SK-N-SH (cell line): ENCODE results near the gene CARM1. TPM values are rescaled to one million over a fixed set of nuclear protein-coding genes. Genes with fewer than 3 reads are reported as not detected.
A peak's percentile ranks its signal among the peaks of the same experiment; 100 is the strongest.

ENCODE experiments used
- CTCF ChIA-PET: fragments of 300-600, 350-600 bp; formaldehyde crosslinking; extraction: SDS; loops from one replicate; lab custom pipeline; 2021; lab: Yijun Ruan, JAX
- POLR2A ChIA-PET: fragments of 350-600 bp; sonication (Branson Sonifier 250); formaldehyde crosslinking; extraction: SDS; loops from one replicate; lab custom pipeline; 2020; ENCODE audit warnings: antibody characterized with exemption, inconsistent platforms; lab: Yijun Ruan, JAX
- DNase-seq: peaks from one replicate; pipeline ENCODE4 v3.0.0; 2012
- H2AFZ ChIP-seq: fragments of 200-600 bp; sonication (generic); 2 replicates; pipeline ENCODE4 v1.8.1; 2016; ENCODE audit warnings: antibody characterized with exemption, mild to moderate bottlenecking, low read depth
- H3F3A ChIP-seq: fragments of 200-600 bp; sonication (generic); replicated peaks from 2 replicates; pipeline ENCODE3; 2016; ENCODE audit warnings: antibody characterized with exemption, mild to moderate bottlenecking; ENCODE audit not compliant: insufficient read depth
- H3K27ac ChIP-seq, 2 experiments: fragments of 200-500 bp in 1 of 2; fragments of 200-600 bp in 1 of 2; sonication (Bioruptor generic) in 1 of 2; sonication (generic), shearing (Covaris generic) in 1 of 2; 2 replicates each; pipeline versions ENCODE4 v1.5.1 to v1.6.1; 2014 to 2016; ENCODE audit warnings: low read depth in 2 of 2, inconsistent platforms in 1 of 2, low read length in 1 of 2, mild to moderate bottlenecking in 1 of 2, mixed read lengths in 1 of 2
- H3K27me3 ChIP-seq: fragments of 200-600 bp; sonication (generic), shearing (Covaris generic); 2 replicates; pipeline ENCODE4 v1.6.1; 2016; ENCODE audit warnings: mixed run types; ENCODE audit not compliant: insufficient read depth
- H3K36me3 ChIP-seq, 2 experiments: fragments of 200-500 bp in 1 of 2; fragments of 200-600 bp in 1 of 2; sonication (Bioruptor generic) in 1 of 2; sonication (generic) in 1 of 2; replicated peaks in 1 of 2; 2 replicates each; pipeline versions ENCODE3 to v1.5.1; 2014 to 2016; ENCODE audit warnings: low read length in 1 of 2, mild to moderate bottlenecking in 1 of 2; ENCODE audit not compliant: insufficient read depth in 2 of 2, control insufficient read depth in 1 of 2
- H3K4me1 ChIP-seq, 2 experiments: fragments of 200-500 bp in 1 of 2; fragments of 200-600 bp in 1 of 2; sonication (Bioruptor generic) in 1 of 2; sonication (generic), shearing (Covaris generic) in 1 of 2; 2 replicates each; pipeline versions ENCODE4 v1.5.1 to v1.6.1; 2014 to 2016; ENCODE audit warnings: low read depth in 1 of 2, low read length in 1 of 2, mixed run types in 1 of 2; ENCODE audit not compliant: insufficient read depth in 2 of 2, control insufficient read depth in 1 of 2
- H3K4me2 ChIP-seq: fragments of 200-600 bp; sonication (generic), shearing (Covaris generic); 2 replicates; pipeline ENCODE4 v1.6.1; 2017; ENCODE audit warnings: mixed run types
- H3K4me3 ChIP-seq, 2 experiments: fragments of 200-500 bp in 1 of 2; fragments of 200-600 bp in 1 of 2; sonication (Bioruptor generic) in 1 of 2; sonication (generic), shearing (Covaris generic) in 1 of 2; 2 replicates each; pipeline versions ENCODE4 v1.5.1 to v1.8.1; 2014 to 2016; ENCODE audit warnings: low read depth in 2 of 2, inconsistent platforms in 1 of 2, low read length in 1 of 2, mild to moderate bottlenecking in 1 of 2, mixed read lengths in 1 of 2, moderate library complexity in 1 of 2
- H3K79me2 ChIP-seq: fragments of 200-600 bp; sonication (generic); 2 replicates; pipeline ENCODE4 v1.8.1; 2017; ENCODE audit warnings: mild to moderate bottlenecking; ENCODE audit not compliant: insufficient read depth
- H3K9ac ChIP-seq: fragments of 200-600 bp; sonication (generic); 2 replicates; pipeline ENCODE4 v1.6.1; 2017; ENCODE audit warnings: mixed run types
- H3K9me2 ChIP-seq: fragments of 200-600 bp; sonication (generic); 2 replicates; pipeline ENCODE4 v1.6.1; 2017; ENCODE audit warnings: mixed run types
- H3K9me3 ChIP-seq: fragments of 200-600 bp; sonication (generic); 2 replicates; pipeline ENCODE4 v1.6.1; 2017; ENCODE audit warnings: mixed run types, mild to moderate bottlenecking, moderate library complexity
- H4K20me1 ChIP-seq: fragments of 200-600 bp; sonication (generic); 2 replicates; pipeline ENCODE4 v1.6.1; 2017; ENCODE audit warnings: mild to moderate bottlenecking, mixed run types; ENCODE audit not compliant: insufficient read depth
- CHD2 ChIP-seq: fragments of 150-350 bp; IDR thresholded peaks from 2 replicates; pipeline ENCODE4 v1.6.1; 2018; ENCODE audit warnings: low read length; ENCODE audit not compliant: partially characterized antibody
- CTCF ChIP-seq: fragments of 200-600 bp; sonication (generic); IDR thresholded peaks from 2 replicates; pipeline ENCODE4 v1.6.1; 2017; ENCODE audit warnings: antibody characterized with exemption, mild to moderate bottlenecking, moderate library complexity
- EP300 ChIP-seq, 2 experiments: IDR thresholded peaks; 2 replicates each; pipeline versions ENCODE4 v1.4.0 to v1.6.1; 2012; ENCODE audit warnings: borderline replicate concordance in 1 of 2, low read depth in 1 of 2, low read length in 1 of 2
- FOSL2 ChIP-seq: IDR thresholded peaks from 2 replicates; pipeline ENCODE4 v1.4.0; 2012; ENCODE audit warnings: low read depth, mild to moderate bottlenecking, moderate library complexity, borderline replicate concordance
- FOXM1 ChIP-seq: IDR thresholded peaks from 2 replicates; pipeline ENCODE4 v1.4.0; 2012; ENCODE audit warnings: low read depth, mild to moderate bottlenecking
- GABPA ChIP-seq: IDR thresholded peaks from 2 replicates; pipeline ENCODE4 v1.4.0; 2012; ENCODE audit warnings: low read depth, mild to moderate bottlenecking
- JUND ChIP-seq: IDR thresholded peaks from 2 replicates; pipeline ENCODE4 v1.4.0; 2012
- MXI1 ChIP-seq: IDR thresholded peaks from 2 replicates; pipeline ENCODE4 v1.6.1; 2012; ENCODE audit warnings: mild to moderate bottlenecking, low read depth, low read length, improper control_type of control experiment
- NRF1 ChIP-seq: IDR thresholded peaks from 2 replicates; pipeline ENCODE4 v1.6.1; 2012; ENCODE audit warnings: low read depth, mild to moderate bottlenecking, low read length
- PBX3 ChIP-seq: IDR thresholded peaks from 2 replicates; pipeline ENCODE4; 2012
- POLR2AphosphoS5 ChIP-seq: IDR thresholded peaks from 2 replicates; pipeline ENCODE4 v1.6.1; 2012; ENCODE audit warnings: low read depth, low read length
- RAD21 ChIP-seq: IDR thresholded peaks from 2 replicates; pipeline ENCODE4 v1.6.1; 2012; ENCODE audit warnings: mild to moderate bottlenecking, low read length
- REST ChIP-seq: IDR thresholded peaks from 2 replicates; pipeline ENCODE4 v1.6.1; 2012; ENCODE audit warnings: mild to moderate bottlenecking, low read depth, low read length, moderate library complexity
- RFX5 ChIP-seq: IDR thresholded peaks from 2 replicates; pipeline ENCODE4 v1.6.1; 2012; ENCODE audit warnings: mild to moderate bottlenecking, improper control_type of control experiment, low read length
- RXRA ChIP-seq: IDR thresholded peaks from 2 replicates; pipeline ENCODE4 v1.4.0; 2012; ENCODE audit warnings: low read depth, mild to moderate bottlenecking, borderline replicate concordance
- SMC3 ChIP-seq: IDR thresholded peaks from 2 replicates; pipeline ENCODE4 v1.6.1; 2012; ENCODE audit warnings: low read depth, low read length, improper control_type of control experiment
- TAF1 ChIP-seq: IDR thresholded peaks from 2 replicates; pipeline ENCODE4 v1.6.1; 2012; ENCODE audit warnings: low read depth, mild to moderate bottlenecking, low read length, moderate library complexity, borderline replicate concordance
- TCF12 ChIP-seq: IDR thresholded peaks from 2 replicates; pipeline ENCODE4 v1.4.0; 2012
- USF1 ChIP-seq: IDR thresholded peaks from 2 replicates; pipeline ENCODE4 v1.4.0; 2012; ENCODE audit warnings: low read depth, borderline replicate concordance
- USF2 ChIP-seq: fragments of 150-350 bp; IDR thresholded peaks from 2 replicates; pipeline ENCODE4 v1.6.1; 2017; ENCODE audit warnings: antibody characterized with exemption, low read length, low read depth, borderline replicate concordance
- YY1 ChIP-seq: IDR thresholded peaks from 2 replicates; pipeline ENCODE4 v1.4.0; 2012; ENCODE audit warnings: low read depth, mild to moderate bottlenecking
- ZBTB33 ChIP-seq: IDR thresholded peaks from 2 replicates; pipeline ENCODE4 v1.4.0; 2012; ENCODE audit warnings: low read depth, borderline replicate concordance
- WGBS: methylation state at CpG from one replicate; pipeline ENCODE4 v1.1.6; 2017; ENCODE audit warnings: low lambda C conversion rate; 5-methylcytosine and 5-hydroxymethylcytosine counted together
- polyA plus RNA-seq, 3 experiments: library from polyadenylated mRNA; depleted of rRNA; stranded (reverse); fragments of >200 nt; gene quantifications; 2 replicates each; pipeline ENCODE4 v1.2.3, GENCODE V29; 2012

The CARM1 gene
- polyA plus RNA-seq, 1 of the 3 experiments (the other 2 are of a cell fraction): 62.2 TPM

GRCh38 chr19:10936661-10937084, 65.3 kb downstream of the CARM1 start:
- peak; percentile 83 for DNase-seq
- Histone ChIP-seq H3K4me1 (peaks cover 0 to 8% of the 10 kb centered on the region in 2 experiments; a peak in 2 of 4 replicates), H3K9me3 (no peaks in the 10 kb centered on the region), H3K9ac (peak overlapping the region; percentile 27; the same call in 1 of the 2 replicates), H3K4me3 (peak overlapping the region in 1 of 2 experiments; percentile 40; a peak in 1 of 4 replicates), H3K36me3 (peaks cover 0 to 8% of the 10 kb centered on the region in 2 experiments), H3K27ac (peak overlapping the region in 1 of 2 experiments; percentile 51; a peak in 1 of 4 replicates), H3K27me3 (no peaks in the 10 kb centered on the region), H3F3A (peaks cover 18% of the 10 kb centered on the region), H3K4me2 (peak overlapping the region; percentile 66), H3K79me2 (peaks cover 16% of the 10 kb centered on the region), H2AFZ (peak overlapping the region; percentile 82), H4K20me1 (no peaks in the 10 kb centered on the region)
- CTCF ChIA-PET: interaction anchor here (0.6 to 3.1 kb wide), 52 partner anchors 8 to 278 kb away, joined by 3 to 20 read pairs (median 4); partner anchors contain the start of gene SMARCA4
- 5% methylated on average over 11 of the region's 11 CpGs for WGBS
- TF ChIP-seq SMC3 (peak; percentile 54), CHD2 (no peak), POLR2AphosphoS5 (no peak), EP300 (IDR thresholded peaks at IDR 0.05; ENCODE audit: borderline replicate concordance in 1 of 2, low read depth in 1 of 2, low read length in 1 of 2) (no peak), RFX5 (no peak), USF2 (no peak), TAF1 (no peak), REST (0 out of 2 replicates have a peak, but pooled peaks have one; percentile 19), JUND (no peak), GABPA (no peak), MXI1 (peak; percentile 20; the same call in 1 of the 2 replicates), PBX3 (no peak), USF1 (no peak), RXRA (no peak), RAD21 (peak; percentile 82), FOSL2 (no peak), YY1 (no peak), FOXM1 (no peak), ZBTB33 (no peak), CTCF (peak; percentile 75), NRF1 (no peak), TCF12 (no peak)
- TF ChIP-seq, all 33 proteins: peak for 5
- POLR2A ChIA-PET: no interaction called here
- H3K9me2 ChIP-seq: no peaks in the 10 kb centered on the region
